ENCODE measurements around the gene GRID1.

DNA sequence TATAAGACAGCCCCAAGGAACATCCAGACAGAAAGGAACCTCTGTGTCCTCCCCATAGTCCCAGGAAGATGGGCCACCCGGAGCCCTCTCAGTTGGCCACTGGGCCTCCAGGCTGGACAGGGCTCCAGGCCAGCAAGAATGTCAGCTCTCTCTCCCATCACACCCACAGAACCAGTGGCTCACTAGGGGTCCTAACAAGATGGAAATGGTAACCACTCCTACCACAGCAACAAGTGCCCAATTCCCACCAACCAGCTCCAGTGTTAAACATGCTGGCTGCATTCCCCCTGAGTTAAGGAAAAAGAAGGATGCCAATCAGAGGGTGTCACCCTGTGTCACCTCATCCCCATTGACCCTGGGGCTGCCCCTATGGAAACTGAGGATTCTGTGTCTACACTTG is 333.0 kb downstream of the GRID1 start:
- TF ChIP-seq, protein P1, sequence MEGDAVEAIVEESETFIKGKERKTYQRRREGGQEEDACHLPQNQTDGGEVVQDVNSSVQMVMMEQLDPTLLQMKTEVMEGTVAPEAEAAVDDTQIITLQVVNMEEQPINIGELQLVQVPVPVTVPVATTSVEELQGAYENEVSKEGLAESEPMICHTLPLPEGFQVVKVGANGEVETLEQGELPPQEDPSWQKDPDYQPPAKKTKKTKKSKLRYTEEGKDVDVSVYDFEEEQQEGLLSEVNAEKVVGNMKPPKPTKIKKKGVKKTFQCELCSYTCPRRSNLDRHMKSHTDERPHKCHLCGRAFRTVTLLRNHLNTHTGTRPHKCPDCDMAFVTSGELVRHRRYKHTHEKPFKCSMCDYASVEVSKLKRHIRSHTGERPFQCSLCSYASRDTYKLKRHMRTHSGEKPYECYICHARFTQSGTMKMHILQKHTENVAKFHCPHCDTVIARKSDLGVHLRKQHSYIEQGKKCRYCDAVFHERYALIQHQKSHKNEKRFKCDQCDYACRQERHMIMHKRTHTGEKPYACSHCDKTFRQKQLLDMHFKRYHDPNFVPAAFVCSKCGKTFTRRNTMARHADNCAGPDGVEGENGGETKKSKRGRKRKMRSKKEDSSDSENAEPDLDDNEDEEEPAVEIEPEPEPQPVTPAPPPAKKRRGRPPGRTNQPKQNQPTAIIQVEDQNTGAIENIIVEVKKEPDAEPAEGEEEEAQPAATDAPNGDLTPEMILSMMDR (IDR thresholded peaks at IDR 0.05): no peak
- no peak for TF ChIP-seq POLR2A (IDR thresholded peaks at IDR 0.05)
